ENCODE measurements around the gene LPAR3.
A peak's percentile ranks its signal among the peaks of the same experiment; 100 is the strongest.

LPAR3 gene

DNA sequence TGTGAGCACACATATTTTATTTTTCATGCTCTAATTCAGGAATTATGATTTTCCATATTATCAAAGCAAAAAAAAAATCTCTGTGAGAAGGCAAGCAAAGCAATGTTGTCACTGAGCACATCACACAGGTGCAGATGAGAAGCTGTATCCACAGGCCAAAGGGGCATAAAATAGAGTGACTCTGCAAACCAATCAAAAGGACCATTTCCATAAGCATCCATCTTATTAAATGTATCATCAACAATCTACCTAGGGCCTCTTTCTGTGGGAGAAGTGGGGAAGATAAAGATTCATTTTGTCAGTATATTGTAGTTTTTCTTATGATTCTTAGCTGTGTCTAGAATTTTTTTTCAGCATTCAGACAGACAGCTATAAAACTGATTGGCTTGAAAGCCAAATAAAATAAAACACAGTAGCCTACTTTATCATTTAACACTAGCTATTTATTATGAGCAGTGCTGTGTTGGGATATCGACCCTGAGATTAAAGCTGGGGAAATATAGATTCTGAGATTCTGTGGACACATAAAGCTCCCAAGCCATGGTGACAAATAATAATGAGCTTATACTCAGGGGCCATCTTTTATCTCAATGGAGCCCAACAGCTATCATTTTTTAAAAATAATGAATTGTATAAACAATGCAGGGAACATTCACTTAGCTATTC, 90.3 kb downstream of the LPAR3 start:
- no peak overlapping the region for H3K14ac ChIP-seq (ENCODE audit: low read length)
- H3K4ac ChIP-seq (ENCODE audit: low read depth, low read length), result no peak overlapping the region
- no peak overlapping the region for H4K8ac ChIP-seq (ENCODE audit: low read depth, low read length)
- no peak overlapping the region for H2BK5ac ChIP-seq (ENCODE audit: low read depth, low read length, poor library complexity)
- H3K27me3 ChIP-seq (ENCODE audit: insufficient read depth, low read length), result no peaks in the 10 kb centered on the region
- no peak overlapping the region for H3K18ac ChIP-seq (ENCODE audit: low read length)
- H2BK120ac ChIP-seq (ENCODE audit: insufficient read depth, low read length, poor library complexity), result no peak overlapping the region
- H3K4me1 ChIP-seq (ENCODE audit: control insufficient read depth in 1 of 2, insufficient read depth in 2 of 2, low read length in 2 of 2), result no peaks in the 10 kb centered on the region
- H2AK5ac ChIP-seq (ENCODE audit: low read length), result no peak overlapping the region
- H3K4me3 ChIP-seq (ENCODE audit: low read depth, low read length), result no peak overlapping the region
- no peak overlapping the region for H3K27ac ChIP-seq (ENCODE audit: low read depth, low read length)
- DNase-seq, result no peak
- H3K4me2 ChIP-seq (ENCODE audit: low read length), result no peak overlapping the region
- no peak overlapping the region for H3K9ac ChIP-seq (ENCODE audit: low read length)
- H3K79me2 ChIP-seq (ENCODE audit: control insufficient read depth, insufficient read depth, low read length, poor library complexity), result no peaks in the 10 kb centered on the region
- no peaks in the 10 kb centered on the region for H3K9me3 ChIP-seq (ENCODE audit: insufficient read depth, low read depth, low read length)
- no peak overlapping the region for H4K12ac ChIP-seq (ENCODE audit: low read depth, low read length)
- no CpG with 5 or more reads among the region's 1 CpG for WGBS (ENCODE audit: extremely low coverage, insufficient coverage, insufficient read length)
- H3K23ac ChIP-seq (ENCODE audit: low read length), result no peak overlapping the region
- H3K79me1 ChIP-seq (ENCODE audit: low read length), result no peaks in the 10 kb centered on the region
- H4K91ac ChIP-seq (ENCODE audit: low read depth, low read length), result no peak overlapping the region
- no peak overlapping the region for H2BK12ac ChIP-seq (ENCODE audit: low read length)
- no peaks in the 10 kb centered on the region for H3K36me3 ChIP-seq (ENCODE audit: control insufficient read depth in 1 of 2, insufficient read depth in 2 of 2, low read length in 2 of 2)
- H2AFZ ChIP-seq (ENCODE audit: insufficient read depth, low read length, poor library complexity), result no peak overlapping the region

- Histone ChIP-seq H3K23ac (ENCODE audit: low read length) (no peak overlapping the region), H3K79me1 (ENCODE audit: low read length) (no peaks in the 10 kb centered on the region), H4K8ac (ENCODE audit: low read depth, low read length) (no peak overlapping the region), H2BK120ac (ENCODE audit: insufficient read depth, low read length, poor library complexity) (no peak overlapping the region), H3K9me3 (ENCODE audit: insufficient read depth, low read depth, low read length) (peaks cover 2% of the 10 kb centered on the region), H3K27ac (ENCODE audit: low read depth, low read length) (no peak overlapping the region), H3K4ac (ENCODE audit: low read depth, low read length) (no peak overlapping the region), H3K27me3 (ENCODE audit: insufficient read depth, low read length) (peaks cover 2% of the 10 kb centered on the region), H3K18ac (ENCODE audit: low read length) (no peak overlapping the region), H3K4me2 (ENCODE audit: low read length) (no peak overlapping the region), H3K14ac (ENCODE audit: low read length) (no peak overlapping the region), H3K4me3 (ENCODE audit: low read depth, low read length) (no peak overlapping the region), H4K12ac (ENCODE audit: low read depth, low read length) (no peak overlapping the region), H4K91ac (ENCODE audit: low read depth, low read length) (no peak overlapping the region), H3K9ac (ENCODE audit: low read length) (no peak overlapping the region), H2AFZ (ENCODE audit: insufficient read depth, low read length, poor library complexity) (no peak overlapping the region), H3K79me2 (ENCODE audit: control insufficient read depth, insufficient read depth, low read length, poor library complexity) (no peaks in the 10 kb centered on the region), H2BK12ac (ENCODE audit: low read length) (no peak overlapping the region), H3K4me1 (ENCODE audit: control insufficient read depth in 1 of 2, insufficient read depth in 2 of 2, low read length in 2 of 2) (no peaks in the 10 kb centered on the region), H2BK5ac (ENCODE audit: low read depth, low read length, poor library complexity) (no peak overlapping the region), H2AK5ac (ENCODE audit: low read length) (no peak overlapping the region), H3K36me3 (ENCODE audit: control insufficient read depth in 1 of 2, insufficient read depth in 2 of 2, low read length in 2 of 2) (no peaks in the 10 kb centered on the region)
- WGBS (ENCODE audit: extremely low coverage, insufficient coverage, insufficient read length), result 100% methylated on average over 3 of the region's 7 CpGs
- no peak for DNase-seq
Measured at GRCh38 chr1:84800090-84801073, 92.6 kb downstream of the LPAR3 start.

DNA sequence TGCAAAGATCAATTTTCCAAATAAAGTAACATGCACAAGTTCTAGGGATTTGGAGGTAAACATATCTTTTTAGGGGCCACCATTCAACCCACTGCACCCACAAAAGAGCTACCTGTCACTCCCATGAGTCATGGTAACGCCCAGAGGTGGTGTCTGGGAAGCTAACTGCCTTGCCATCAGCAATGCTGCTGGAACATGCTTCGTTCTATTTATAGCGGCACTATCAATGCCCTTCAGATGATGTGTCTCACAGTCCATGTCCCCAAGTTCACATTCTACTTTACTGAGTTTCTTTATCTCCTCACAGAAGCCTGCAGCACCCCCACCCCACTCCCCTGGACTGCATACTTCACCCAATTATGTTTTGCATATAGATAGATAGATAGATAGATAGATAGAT, 95.4 kb downstream of the LPAR3 start:
- Histone ChIP-seq H3K79me2 (ENCODE audit: control insufficient read depth, insufficient read depth, low read length, poor library complexity) (no peaks in the 10 kb centered on the region), H3K27ac (ENCODE audit: low read depth, low read length) (no peak overlapping the region), H2AFZ (ENCODE audit: insufficient read depth, low read length, poor library complexity) (no peak overlapping the region), H4K8ac (ENCODE audit: low read depth, low read length) (no peak overlapping the region), H3K4me2 (ENCODE audit: low read length) (no peak overlapping the region), H3K9ac (ENCODE audit: low read length) (no peak overlapping the region), H3K18ac (ENCODE audit: low read length) (no peak overlapping the region), H3K4ac (ENCODE audit: low read depth, low read length) (no peak overlapping the region), H3K9me3 (ENCODE audit: insufficient read depth, low read depth, low read length) (peaks cover 2% of the 10 kb centered on the region), H2BK120ac (ENCODE audit: insufficient read depth, low read length, poor library complexity) (no peak overlapping the region), H2BK5ac (ENCODE audit: low read depth, low read length, poor library complexity) (no peak overlapping the region), H3K4me3 (ENCODE audit: low read depth, low read length) (no peak overlapping the region), H3K23ac (ENCODE audit: low read length) (no peak overlapping the region), H3K14ac (ENCODE audit: low read length) (no peak overlapping the region), H4K91ac (ENCODE audit: low read depth, low read length) (no peak overlapping the region), H3K27me3 (ENCODE audit: insufficient read depth, low read length) (peaks cover 2% of the 10 kb centered on the region), H2BK12ac (ENCODE audit: low read length) (no peak overlapping the region), H2AK5ac (ENCODE audit: low read length) (no peak overlapping the region), H3K4me1 (ENCODE audit: control insufficient read depth in 1 of 2, insufficient read depth in 2 of 2, low read length in 2 of 2) (no peaks in the 10 kb centered on the region), H4K12ac (ENCODE audit: low read depth, low read length) (no peak overlapping the region), H3K79me1 (ENCODE audit: low read length) (no peaks in the 10 kb centered on the region), H3K36me3 (ENCODE audit: control insufficient read depth in 1 of 2, insufficient read depth in 2 of 2, low read length in 2 of 2) (no peaks in the 10 kb centered on the region)
- DNase-seq, result no peak
- WGBS (ENCODE audit: extremely low coverage, insufficient coverage, insufficient read length), result no CpG with 5 or more reads among the region's 3 CpGs

- Histone ChIP-seq H3K4me3 (ENCODE audit: low read depth, low read length) (no peak overlapping the region), H3K23ac (ENCODE audit: low read length) (no peak overlapping the region), H3K9me3 (ENCODE audit: insufficient read depth, low read depth, low read length) (peaks cover 2% of the 10 kb centered on the region), H3K27ac (ENCODE audit: low read depth, low read length) (no peak overlapping the region), H2BK5ac (ENCODE audit: low read depth, low read length, poor library complexity) (no peak overlapping the region), H3K14ac (ENCODE audit: low read length) (no peak overlapping the region), H3K79me1 (ENCODE audit: low read length) (no peaks in the 10 kb centered on the region), H4K91ac (ENCODE audit: low read depth, low read length) (no peak overlapping the region), H2BK120ac (ENCODE audit: insufficient read depth, low read length, poor library complexity) (no peak overlapping the region), H3K36me3 (ENCODE audit: control insufficient read depth in 1 of 2, insufficient read depth in 2 of 2, low read length in 2 of 2) (no peaks in the 10 kb centered on the region), H3K4ac (ENCODE audit: low read depth, low read length) (no peak overlapping the region), H2BK12ac (ENCODE audit: low read length) (no peak overlapping the region), H3K4me1 (ENCODE audit: control insufficient read depth in 1 of 2, insufficient read depth in 2 of 2, low read length in 2 of 2) (no peaks in the 10 kb centered on the region), H2AFZ (ENCODE audit: insufficient read depth, low read length, poor library complexity) (no peak overlapping the region), H4K8ac (ENCODE audit: low read depth, low read length) (no peak overlapping the region), H3K79me2 (ENCODE audit: control insufficient read depth, insufficient read depth, low read length, poor library complexity) (no peaks in the 10 kb centered on the region), H4K12ac (ENCODE audit: low read depth, low read length) (no peak overlapping the region), H3K9ac (ENCODE audit: low read length) (no peak overlapping the region), H3K27me3 (ENCODE audit: insufficient read depth, low read length) (peaks cover 2% of the 10 kb centered on the region), H3K18ac (ENCODE audit: low read length) (no peak overlapping the region), H3K4me2 (ENCODE audit: low read length) (no peak overlapping the region), H2AK5ac (ENCODE audit: low read length) (no peak overlapping the region)
- DNase-seq, result peak in 1 of 2 donors; percentile 60
- no CpG with 5 or more reads among the region's 9 CpGs for WGBS (ENCODE audit: extremely low coverage, insufficient coverage, insufficient read length)
Measured at GRCh38 chr1:84795966-84796600, 96.9 kb downstream of the LPAR3 start.
